ENCODE results near the gene RPL36. TPM values are rescaled to one million over a fixed set of nuclear protein-coding genes. Genes with fewer than 3 reads are reported as not detected.

RPL36 gene
- total RNA-seq, 1 experiment from 2014 or later = 1,504 TPM

Other genes starting within 250 kb of the RPL36 start
- not detected for gene ZNRF4, start 234.9 kb upstream of the RPL36 start, total RNA-seq (2021; ENCODE audit: unreplicated experiment)
- 6.1 TPM for gene TINCR, start 122.3 kb upstream of the RPL36 start, total RNA-seq (2021; ENCODE audit: unreplicated experiment)
- 86.9 TPM for gene SAFB2, start 67.5 kb upstream of the RPL36 start, total RNA-seq (2021; ENCODE audit: unreplicated experiment)
- 143 TPM for gene SAFB, start 67.2 kb upstream of the RPL36 start, total RNA-seq (2021; ENCODE audit: unreplicated experiment)
- gene MICOS13, start 9.8 kb upstream of the RPL36 start, total RNA-seq (2021; ENCODE audit: unreplicated experiment) = 61.6 TPM
- 6.0 TPM for gene HSD11B1L, start 9.3 kb upstream of the RPL36 start, total RNA-seq (2021; ENCODE audit: unreplicated experiment)
- gene LONP1, start 29.9 kb downstream of the RPL36 start, total RNA-seq (2021; ENCODE audit: unreplicated experiment) = 180 TPM
- not detected for gene CATSPERD, start 30.3 kb downstream of the RPL36 start, total RNA-seq (2021; ENCODE audit: unreplicated experiment)
- 13.5 TPM for gene PRR22, start 94.5 kb downstream of the RPL36 start, total RNA-seq (2021; ENCODE audit: unreplicated experiment)
- gene DUS3L, start 100.9 kb downstream of the RPL36 start, total RNA-seq (2021; ENCODE audit: unreplicated experiment) = 78.1 TPM
- gene NRTN, start 114.8 kb downstream of the RPL36 start, total RNA-seq (2021; ENCODE audit: unreplicated experiment) = 11.5 TPM
- gene FUT6, start 149.4 kb downstream of the RPL36 start, total RNA-seq (2021; ENCODE audit: unreplicated experiment) = not detected
- gene FUT3, start 161.2 kb downstream of the RPL36 start, total RNA-seq (2021; ENCODE audit: unreplicated experiment) = 2.6 TPM
- 0.84 TPM for gene FUT5, start 180.2 kb downstream of the RPL36 start, total RNA-seq (2021; ENCODE audit: unreplicated experiment)
- 311 TPM for gene NDUFA11, start 213.5 kb downstream of the RPL36 start, total RNA-seq (2021; ENCODE audit: unreplicated experiment)
- 2.1 TPM for gene VMAC, start 214.6 kb downstream of the RPL36 start, total RNA-seq (2021; ENCODE audit: unreplicated experiment)
- gene CAPS, start 224.0 kb downstream of the RPL36 start, total RNA-seq (2021; ENCODE audit: unreplicated experiment) = 2.5 TPM

Data from HCT116 (cell line).